BLaER1 (cell line): ENCODE results near the gene TRIM59.

Experiments
- H3K27ac ChIP-seq: shearing (Covaris generic); formaldehyde crosslinking; 2 replicates; pipeline ENCODE4 v1.8.1; 2022
- H3K27me3 ChIP-seq: shearing (Covaris generic); formaldehyde crosslinking; 2 replicates; pipeline ENCODE4 v1.8.1; 2022
- H3K36me3 ChIP-seq: shearing (Covaris generic); formaldehyde crosslinking; 2 replicates; pipeline ENCODE4 v1.8.1; 2022
- H3K4me1 ChIP-seq: shearing (Covaris generic); formaldehyde crosslinking; 2 replicates; pipeline ENCODE4 v1.8.1; 2022
- H3K4me2 ChIP-seq: shearing (Covaris generic); formaldehyde crosslinking; 2 replicates; pipeline ENCODE4 v1.8.1; 2022
- H3K4me3 ChIP-seq: shearing (Covaris generic); formaldehyde crosslinking; 2 replicates; pipeline ENCODE4 v1.8.1; 2022
- H3K9ac ChIP-seq: shearing (Covaris generic); formaldehyde crosslinking; 2 replicates; pipeline ENCODE4 v1.8.1; 2022
- H3K9me3 ChIP-seq: shearing (Covaris generic); formaldehyde crosslinking; 2 replicates; pipeline ENCODE4 v1.8.1; 2022
- H4K20me1 ChIP-seq: shearing (Covaris generic); formaldehyde crosslinking; 2 replicates; pipeline ENCODE4 v1.8.1; 2022
- Cebpa-rat ChIP-seq: shearing (Covaris generic); IDR thresholded peaks from 2 replicates; pipeline ENCODE4 v1.8.1; 2022

TRIM59 gene

GRCh38 chr3:160475884-160476283 lies 26.3 kb upstream of the TRIM59 start:
- H3K36me3 ChIP-seq, result no peaks in the 10 kb centered on the region
- H3K27ac ChIP-seq, result no peak overlapping the region

GRCh38 chr3:160475153-160475552 lies 25.6 kb upstream of the TRIM59 start:
- no peak overlapping the region for H3K4me3 ChIP-seq
- 0 out of 2 replicates have a peak, but pooled peaks cover 5% of the 10 kb centered on the region for H3K4me1 ChIP-seq
- TF ChIP-seq Cebpa-rat, result no peak

More at GRCh38 chr3:160475884-160476283, 26.3 kb upstream of the TRIM59 start:
- Histone ChIP-seq H3K9ac (no peak overlapping the region), H3K9me3 (peaks cover 20% of the 10 kb centered on the region), H4K20me1 (no peaks in the 10 kb centered on the region), H3K4me1 (0 out of 2 replicates have a peak, but pooled peaks cover 5% of the 10 kb centered on the region), H3K4me3 (no peak overlapping the region), H3K4me2 (no peak overlapping the region), H3K27me3 (no peaks in the 10 kb centered on the region)
- no peak for TF ChIP-seq Cebpa-rat

DNA sequence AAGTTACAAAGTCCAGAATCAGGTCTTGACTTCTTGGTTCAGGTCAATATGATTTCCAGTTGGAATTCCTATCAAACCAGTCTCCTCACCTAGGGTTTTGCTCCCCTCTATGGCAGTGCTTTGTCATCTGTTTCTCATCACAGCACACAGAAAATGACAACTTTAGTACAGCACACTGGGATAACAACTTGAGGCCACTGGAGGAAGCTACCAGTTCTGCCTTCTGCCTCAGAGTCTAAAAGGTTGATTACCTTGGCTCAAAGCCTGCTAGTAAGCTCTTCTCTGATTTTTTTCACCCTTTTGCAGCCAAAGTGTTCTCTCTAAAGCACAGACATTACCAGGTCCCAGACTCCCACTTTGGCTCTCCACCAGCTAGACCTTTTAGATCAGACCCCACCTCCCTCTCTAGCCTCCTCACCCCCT lies 24.8 kb upstream of the TRIM59 start:
- Histone ChIP-seq H3K4me1 (0 out of 2 replicates have a peak, but pooled peaks cover 5% of the 10 kb centered on the region), H3K4me2 (no peak overlapping the region), H3K27ac (no peak overlapping the region), H3K36me3 (peaks cover 8% of the 10 kb centered on the region; the same call in 1 of the 2 replicates), H3K4me3 (no peak overlapping the region), H4K20me1 (no peaks in the 10 kb centered on the region), H3K9me3 (peaks cover 34% of the 10 kb centered on the region), H3K9ac (no peak overlapping the region), H3K27me3 (no peaks in the 10 kb centered on the region)
- no peak for TF ChIP-seq Cebpa-rat

More at GRCh38 chr3:160475153-160475552, 25.6 kb upstream of the TRIM59 start:
- peaks cover 7% of the 10 kb centered on the region; the same call in 1 of the 2 replicates for H3K36me3 ChIP-seq
- H3K27ac ChIP-seq, result no peak overlapping the region
- peaks cover 27% of the 10 kb centered on the region for H3K9me3 ChIP-seq
- no peak overlapping the region for H3K9ac ChIP-seq
- H3K4me2 ChIP-seq, result no peak overlapping the region
- no peaks in the 10 kb centered on the region for H3K27me3 ChIP-seq
- no peaks in the 10 kb centered on the region for H4K20me1 ChIP-seq

DNA sequence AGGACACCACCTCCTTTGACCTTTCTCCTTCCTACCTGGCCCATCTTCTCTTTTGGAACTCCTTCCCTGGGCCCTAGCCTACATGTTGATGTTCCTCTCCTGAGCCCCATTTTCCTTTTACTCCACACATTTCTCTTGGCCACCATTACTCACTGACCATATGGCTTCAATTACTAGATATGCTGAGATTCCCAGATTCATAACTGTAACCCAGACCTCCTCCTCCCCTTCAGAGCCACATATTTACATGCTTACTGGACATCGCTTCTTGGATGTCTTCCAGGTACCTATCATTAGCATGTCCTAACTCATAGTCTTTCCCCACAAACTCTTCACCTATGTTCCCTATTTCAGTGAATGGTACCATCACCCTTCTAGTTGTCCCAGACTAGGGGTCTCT lies 24.4 kb upstream of the TRIM59 start:
- no peak overlapping the region for H3K4me3 ChIP-seq
- no peak overlapping the region for H3K9ac ChIP-seq
- no peaks in the 10 kb centered on the region for H3K27me3 ChIP-seq
- 0 out of 2 replicates have a peak, but pooled peaks cover 5% of the 10 kb centered on the region for H3K4me1 ChIP-seq
- no peak overlapping the region for H3K4me2 ChIP-seq
- no peaks in the 10 kb centered on the region for H4K20me1 ChIP-seq
- no peak for TF ChIP-seq Cebpa-rat
- peaks cover 39% of the 10 kb centered on the region for H3K9me3 ChIP-seq
- H3K36me3 ChIP-seq, result peaks cover 8% of the 10 kb centered on the region; the same call in 1 of the 2 replicates
- H3K27ac ChIP-seq, result no peak overlapping the region

- H3K36me3 ChIP-seq, result peaks cover 8% of the 10 kb centered on the region; the same call in 1 of the 2 replicates
- no peak overlapping the region for H3K27ac ChIP-seq
- no peak overlapping the region for H3K4me2 ChIP-seq
- H3K9ac ChIP-seq, result no peak overlapping the region
- peaks cover 44% of the 10 kb centered on the region for H3K9me3 ChIP-seq
- H4K20me1 ChIP-seq, result no peaks in the 10 kb centered on the region
- TF ChIP-seq Cebpa-rat, result no peak
- H3K27me3 ChIP-seq, result no peaks in the 10 kb centered on the region
- H3K4me3 ChIP-seq, result no peak overlapping the region
- 0 out of 2 replicates have a peak, but pooled peaks cover 5% of the 10 kb centered on the region for H3K4me1 ChIP-seq
These were observed 23.6 kb upstream of the TRIM59 start for GRCh38 chr3:160473221-160473620.

GRCh38 chr3:160472344-160472743 lies 22.8 kb upstream of the TRIM59 start:
- no peak for TF ChIP-seq Cebpa-rat
- Histone ChIP-seq H3K4me1 (0 out of 2 replicates have a peak, but pooled peaks cover 5% of the 10 kb centered on the region), H4K20me1 (no peaks in the 10 kb centered on the region), H3K4me2 (no peak overlapping the region), H3K27ac (no peak overlapping the region), H3K9me3 (peaks cover 44% of the 10 kb centered on the region), H3K9ac (no peak overlapping the region), H3K4me3 (no peak overlapping the region), H3K36me3 (peaks cover 8% of the 10 kb centered on the region; the same call in 1 of the 2 replicates), H3K27me3 (no peaks in the 10 kb centered on the region)

DNA sequence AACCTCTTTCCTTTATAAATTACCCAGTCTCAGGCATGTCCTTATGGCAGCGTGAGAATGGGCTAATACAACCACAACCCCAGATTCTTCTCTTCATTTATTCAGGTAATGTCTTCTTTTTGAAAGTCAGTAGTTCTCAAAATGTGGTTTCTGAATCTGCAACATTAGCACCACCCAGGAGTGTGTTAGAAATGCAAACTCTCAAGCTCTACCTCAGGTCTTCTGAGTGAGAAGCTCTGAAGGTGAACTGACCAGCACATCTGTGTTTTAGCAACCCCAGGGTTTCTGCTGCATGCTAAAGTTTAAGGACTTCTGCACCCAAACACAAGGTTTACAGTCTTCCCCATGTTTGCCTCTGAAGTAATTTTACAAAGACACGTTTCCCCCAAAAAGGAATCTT lies 22.3 kb upstream of the TRIM59 start:
- 0 out of 2 replicates have a peak, but pooled peaks cover 5% of the 10 kb centered on the region for H3K4me1 ChIP-seq
- H3K9me3 ChIP-seq, result peaks cover 44% of the 10 kb centered on the region
- no peak for TF ChIP-seq Cebpa-rat
- H3K27ac ChIP-seq, result no peak overlapping the region
- no peaks in the 10 kb centered on the region for H4K20me1 ChIP-seq
- no peaks in the 10 kb centered on the region for H3K27me3 ChIP-seq
- H3K9ac ChIP-seq, result no peak overlapping the region
- H3K36me3 ChIP-seq, result peaks cover 8% of the 10 kb centered on the region; the same call in 1 of the 2 replicates
- no peak overlapping the region for H3K4me2 ChIP-seq
- no peak overlapping the region for H3K4me3 ChIP-seq

- Histone ChIP-seq H3K4me2 (no peak overlapping the region), H3K9me3 (peaks cover 44% of the 10 kb centered on the region), H3K36me3 (peaks cover 8% of the 10 kb centered on the region; the same call in 1 of the 2 replicates), H3K4me1 (0 out of 2 replicates have a peak, but pooled peaks cover 5% of the 10 kb centered on the region), H3K27ac (no peak overlapping the region), H3K27me3 (no peaks in the 10 kb centered on the region), H3K9ac (no peak overlapping the region), H3K4me3 (no peak overlapping the region), H4K20me1 (no peaks in the 10 kb centered on the region)
- no peak for TF ChIP-seq Cebpa-rat
These were observed 20.6 kb upstream of the TRIM59 start for GRCh38 chr3:160470181-160470580.

GRCh38 chr3:160464971-160465370 lies 15.4 kb upstream of the TRIM59 start:
- Histone ChIP-seq H3K27me3 (no peaks in the 10 kb centered on the region), H3K9ac (no peak overlapping the region), H3K27ac (no peak overlapping the region), H3K36me3 (no peaks in the 10 kb centered on the region), H3K4me2 (no peak overlapping the region), H4K20me1 (no peaks in the 10 kb centered on the region), H3K4me3 (no peak overlapping the region), H3K4me1 (no peaks in the 10 kb centered on the region), H3K9me3 (peaks cover 20% of the 10 kb centered on the region)
- no peak for TF ChIP-seq Cebpa-rat

- Histone ChIP-seq H3K9me3 (peaks cover 14% of the 10 kb centered on the region), H3K4me1 (no peaks in the 10 kb centered on the region), H3K9ac (no peak overlapping the region), H3K4me2 (no peak overlapping the region), H3K4me3 (no peak overlapping the region), H4K20me1 (no peaks in the 10 kb centered on the region), H3K36me3 (no peaks in the 10 kb centered on the region), H3K27ac (no peak overlapping the region), H3K27me3 (no peaks in the 10 kb centered on the region)
- TF ChIP-seq Cebpa-rat, result no peak
These were observed 14.7 kb upstream of the TRIM59 start for GRCh38 chr3:160464321-160464720.
